ENCODE results near the gene FOXE1. TPM values are rescaled to one million over a fixed set of nuclear protein-coding genes. Genes with fewer than 3 reads are reported as not detected.

Gene FOXE1
- total and polyA plus RNA-seq, 4 donors, result not detected

DNA sequence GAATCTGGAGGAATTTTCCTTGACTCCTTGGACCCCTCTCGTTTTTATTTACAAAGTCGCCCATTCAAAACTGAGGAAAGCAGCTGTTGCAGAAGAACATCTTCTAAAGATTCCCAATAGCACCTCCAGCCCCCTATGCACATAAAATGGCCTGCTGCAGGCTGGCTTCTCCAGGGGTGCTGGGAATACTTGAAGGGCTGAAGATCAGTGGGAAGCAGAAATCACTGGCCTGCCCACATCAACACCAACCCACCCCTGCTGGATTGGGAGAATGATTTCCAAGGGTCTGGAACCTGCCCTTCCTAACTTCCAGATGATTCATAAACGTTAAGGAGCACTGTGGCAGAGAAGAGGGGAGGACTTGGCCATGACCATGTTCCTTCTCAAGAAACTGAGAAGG, 3.0 kb upstream of the FOXE1 start:
- no peaks in the 10 kb centered on the region for H3K36me3 ChIP-seq (ENCODE audit: control insufficient read depth in 4 of 4, insufficient read depth in 3 of 4, low read depth in 1 of 4, low read length in 3 of 4)
- no peak for TF ChIP-seq RXRA (IDR thresholded peaks at IDR 0.05)
- TF ChIP-seq SP1 (IDR thresholded peaks at IDR 0.05), result no peak
- TF ChIP-seq, protein P1, sequence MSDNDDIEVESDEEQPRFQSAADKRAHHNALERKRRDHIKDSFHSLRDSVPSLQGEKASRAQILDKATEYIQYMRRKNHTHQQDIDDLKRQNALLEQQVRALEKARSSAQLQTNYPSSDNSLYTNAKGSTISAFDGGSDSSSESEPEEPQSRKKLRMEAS (IDR thresholded peaks at IDR 0.05), result no peak
- TF ChIP-seq, protein P2, sequence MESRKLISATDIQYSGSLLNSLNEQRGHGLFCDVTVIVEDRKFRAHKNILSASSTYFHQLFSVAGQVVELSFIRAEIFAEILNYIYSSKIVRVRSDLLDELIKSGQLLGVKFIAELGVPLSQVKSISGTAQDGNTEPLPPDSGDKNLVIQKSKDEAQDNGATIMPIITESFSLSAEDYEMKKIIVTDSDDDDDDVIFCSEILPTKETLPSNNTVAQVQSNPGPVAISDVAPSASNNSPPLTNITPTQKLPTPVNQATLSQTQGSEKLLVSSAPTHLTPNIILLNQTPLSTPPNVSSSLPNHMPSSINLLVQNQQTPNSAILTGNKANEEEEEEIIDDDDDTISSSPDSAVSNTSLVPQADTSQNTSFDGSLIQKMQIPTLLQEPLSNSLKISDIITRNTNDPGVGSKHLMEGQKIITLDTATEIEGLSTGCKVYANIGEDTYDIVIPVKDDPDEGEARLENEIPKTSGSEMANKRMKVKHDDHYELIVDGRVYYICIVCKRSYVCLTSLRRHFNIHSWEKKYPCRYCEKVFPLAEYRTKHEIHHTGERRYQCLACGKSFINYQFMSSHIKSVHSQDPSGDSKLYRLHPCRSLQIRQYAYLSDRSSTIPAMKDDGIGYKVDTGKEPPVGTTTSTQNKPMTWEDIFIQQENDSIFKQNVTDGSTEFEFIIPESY (IDR thresholded peaks at IDR 0.05), result no peak
- no peak for TF ChIP-seq FOXA2 (IDR thresholded peaks at IDR 0.05)
- no peak for TF ChIP-seq TAF1 (conservative IDR thresholded peaks at IDR 0.05)
- TF ChIP-seq FOXA1 (IDR thresholded peaks at IDR 0.05), result no peak
- TF ChIP-seq, protein P3, sequence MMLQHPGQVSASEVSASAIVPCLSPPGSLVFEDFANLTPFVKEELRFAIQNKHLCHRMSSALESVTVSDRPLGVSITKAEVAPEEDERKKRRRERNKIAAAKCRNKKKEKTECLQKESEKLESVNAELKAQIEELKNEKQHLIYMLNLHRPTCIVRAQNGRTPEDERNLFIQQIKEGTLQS (IDR thresholded peaks at IDR 0.05), result no peak
- TF ChIP-seq, protein P4, sequence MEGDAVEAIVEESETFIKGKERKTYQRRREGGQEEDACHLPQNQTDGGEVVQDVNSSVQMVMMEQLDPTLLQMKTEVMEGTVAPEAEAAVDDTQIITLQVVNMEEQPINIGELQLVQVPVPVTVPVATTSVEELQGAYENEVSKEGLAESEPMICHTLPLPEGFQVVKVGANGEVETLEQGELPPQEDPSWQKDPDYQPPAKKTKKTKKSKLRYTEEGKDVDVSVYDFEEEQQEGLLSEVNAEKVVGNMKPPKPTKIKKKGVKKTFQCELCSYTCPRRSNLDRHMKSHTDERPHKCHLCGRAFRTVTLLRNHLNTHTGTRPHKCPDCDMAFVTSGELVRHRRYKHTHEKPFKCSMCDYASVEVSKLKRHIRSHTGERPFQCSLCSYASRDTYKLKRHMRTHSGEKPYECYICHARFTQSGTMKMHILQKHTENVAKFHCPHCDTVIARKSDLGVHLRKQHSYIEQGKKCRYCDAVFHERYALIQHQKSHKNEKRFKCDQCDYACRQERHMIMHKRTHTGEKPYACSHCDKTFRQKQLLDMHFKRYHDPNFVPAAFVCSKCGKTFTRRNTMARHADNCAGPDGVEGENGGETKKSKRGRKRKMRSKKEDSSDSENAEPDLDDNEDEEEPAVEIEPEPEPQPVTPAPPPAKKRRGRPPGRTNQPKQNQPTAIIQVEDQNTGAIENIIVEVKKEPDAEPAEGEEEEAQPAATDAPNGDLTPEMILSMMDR (IDR thresholded peaks at IDR 0.05; ENCODE audit: low read depth, low read length, missing input control), result no peak
- no peak for TF ChIP-seq EGR1 (IDR thresholded peaks at IDR 0.05; ENCODE audit: low read depth in 2 of 2)
- TF ChIP-seq, protein P5, sequence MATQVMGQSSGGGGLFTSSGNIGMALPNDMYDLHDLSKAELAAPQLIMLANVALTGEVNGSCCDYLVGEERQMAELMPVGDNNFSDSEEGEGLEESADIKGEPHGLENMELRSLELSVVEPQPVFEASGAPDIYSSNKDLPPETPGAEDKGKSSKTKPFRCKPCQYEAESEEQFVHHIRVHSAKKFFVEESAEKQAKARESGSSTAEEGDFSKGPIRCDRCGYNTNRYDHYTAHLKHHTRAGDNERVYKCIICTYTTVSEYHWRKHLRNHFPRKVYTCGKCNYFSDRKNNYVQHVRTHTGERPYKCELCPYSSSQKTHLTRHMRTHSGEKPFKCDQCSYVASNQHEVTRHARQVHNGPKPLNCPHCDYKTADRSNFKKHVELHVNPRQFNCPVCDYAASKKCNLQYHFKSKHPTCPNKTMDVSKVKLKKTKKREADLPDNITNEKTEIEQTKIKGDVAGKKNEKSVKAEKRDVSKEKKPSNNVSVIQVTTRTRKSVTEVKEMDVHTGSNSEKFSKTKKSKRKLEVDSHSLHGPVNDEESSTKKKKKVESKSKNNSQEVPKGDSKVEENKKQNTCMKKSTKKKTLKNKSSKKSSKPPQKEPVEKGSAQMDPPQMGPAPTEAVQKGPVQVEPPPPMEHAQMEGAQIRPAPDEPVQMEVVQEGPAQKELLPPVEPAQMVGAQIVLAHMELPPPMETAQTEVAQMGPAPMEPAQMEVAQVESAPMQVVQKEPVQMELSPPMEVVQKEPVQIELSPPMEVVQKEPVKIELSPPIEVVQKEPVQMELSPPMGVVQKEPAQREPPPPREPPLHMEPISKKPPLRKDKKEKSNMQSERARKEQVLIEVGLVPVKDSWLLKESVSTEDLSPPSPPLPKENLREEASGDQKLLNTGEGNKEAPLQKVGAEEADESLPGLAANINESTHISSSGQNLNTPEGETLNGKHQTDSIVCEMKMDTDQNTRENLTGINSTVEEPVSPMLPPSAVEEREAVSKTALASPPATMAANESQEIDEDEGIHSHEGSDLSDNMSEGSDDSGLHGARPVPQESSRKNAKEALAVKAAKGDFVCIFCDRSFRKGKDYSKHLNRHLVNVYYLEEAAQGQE (IDR thresholded peaks at IDR 0.05), result no peak
- TF ChIP-seq RAD21 (IDR thresholded peaks at IDR 0.05), result no peak
- no peak for TF ChIP-seq HNF4G (IDR thresholded peaks at IDR 0.05)
- TF ChIP-seq NR2F2 (IDR thresholded peaks at IDR 0.05), result no peak
- TF ChIP-seq JUND (IDR thresholded peaks at IDR 0.05), result no peak
- no peak for TF ChIP-seq HNF4A (conservative IDR thresholded peaks at IDR 0.05)
- TF ChIP-seq GABPA (IDR thresholded peaks at IDR 0.05 in 1 of 2, conservative IDR thresholded peaks at IDR 0.05 in 1 of 2), result no peak
- TF ChIP-seq YY1 (IDR thresholded peaks at IDR 0.05), result no peak
- WGBS, result 20% methylated on average over 3 of the region's 3 CpGs
- H3K27ac ChIP-seq (ENCODE audit: low read depth in 1 of 2, low read length in 2 of 2), result no peak overlapping the region
- H3K27me3 ChIP-seq (ENCODE audit: control insufficient read depth in 4 of 4, insufficient read depth in 4 of 4, low read length in 3 of 4), result peaks cover 8 to 27% (median 20%) of the 10 kb centered on the region in 4 donors
- H3K9ac ChIP-seq (ENCODE audit: low read depth in 1 of 2, low read length in 2 of 2), result no peak overlapping the region
- H3K9me3 ChIP-seq (ENCODE audit: control insufficient read depth in 4 of 4, low read length in 3 of 4), result peaks cover 0 to 9% (median 0%) of the 10 kb centered on the region in 4 donors
- H3K4me3 ChIP-seq (ENCODE audit: low read depth in 1 of 3, low read length in 3 of 3), result no peak overlapping the region
- H3K4me1 ChIP-seq (ENCODE audit: control insufficient read depth in 4 of 4, insufficient read depth in 4 of 4, low read length in 3 of 4), result peaks cover 12 to 29% (median 25%) of the 10 kb centered on the region in 4 donors
- DNase-seq (ENCODE audit: low spot score), result no peak

Measured in liver (tissue), 9 donors.